A673 (cell line): ENCODE data around the gene MSH2. TPM values are rescaled to one million over a fixed set of nuclear protein-coding genes. Genes with fewer than 3 reads are reported as not detected.

Experiments
- BruUV-seq: library from RNA; stranded (reverse); fragments of 400-500 nt; replicated peaks from 2 replicates; lab custom pipeline; 2021; lab: Mats Ljungman, UMichigan
- CTCF ChIA-PET: fragments of 300-600 bp; sonication (Branson Sonifier 250); formaldehyde crosslinking; loops from one replicate; lab custom pipeline; 2022; ENCODE audit warnings: antibody characterized with exemption; lab: Charles Lee
- POLR2A ChIA-PET: fragments of 300-600 bp; sonication (Branson Sonifier 250); formaldehyde crosslinking; loops from one replicate; lab custom pipeline; 2022; ENCODE audit warnings: antibody characterized with exemption; ENCODE audit not compliant: low non-redundant PET; lab: Charles Lee
- DNase-seq: peaks from one replicate; pipeline ENCODE4 v3.0.0-alpha.2; 2015; ENCODE audit warnings: low spot score
- H3K27ac ChIP-seq: fragments of 200-600 bp; sonication (generic); 2 replicates; pipeline ENCODE4 v1.5.1; 2016; ENCODE audit warnings: mixed run types, low read depth, mild to moderate bottlenecking, mixed read lengths, antibody characterized with exemption, low read length; ENCODE audit not compliant: poor library complexity, severe bottlenecking
- H3K27me3 ChIP-seq: fragments of 200-600 bp; sonication (generic); replicated peaks from 2 replicates; pipeline ENCODE4 v1.6.1; 2017; ENCODE audit warnings: mixed run types, low read depth, mild to moderate bottlenecking, mixed read lengths, antibody characterized with exemption, low read length; ENCODE audit not compliant: insufficient read depth, poor library complexity
- H3K36me3 ChIP-seq: fragments of 200-600 bp; sonication (generic); 2 replicates; pipeline ENCODE4 v1.6.1; 2016; ENCODE audit warnings: mixed run types, mild to moderate bottlenecking, mixed read lengths, antibody characterized with exemption, low read length; ENCODE audit not compliant: insufficient read depth, poor library complexity, severe bottlenecking
- H3K4me1 ChIP-seq: fragments of 200-600 bp; sonication (generic); 2 replicates; pipeline ENCODE4 v1.6.1; 2017; ENCODE audit warnings: mixed run types, mild to moderate bottlenecking, mixed read lengths, antibody characterized with exemption, low read length; ENCODE audit not compliant: insufficient read depth, poor library complexity, severe bottlenecking
- H3K4me3 ChIP-seq: fragments of 200-600 bp; sonication (generic); 2 replicates; pipeline ENCODE4 v1.5.1; 2016; ENCODE audit warnings: low read depth, mixed run types, mild to moderate bottlenecking, mixed read lengths, low read length; ENCODE audit not compliant: poor library complexity, severe bottlenecking
- H3K9me3 ChIP-seq: fragments of 200-600 bp; sonication (generic); 2 replicates; pipeline ENCODE4 v1.6.1; 2016; ENCODE audit warnings: mixed run types, low read depth, mild to moderate bottlenecking, mixed read lengths, antibody characterized with exemption, low read length; ENCODE audit not compliant: poor library complexity, severe bottlenecking
- EZH2 ChIP-seq: fragments of 200-600 bp; sonication (generic); IDR thresholded peaks from 2 replicates; pipeline ENCODE4 v1.6.1; 2017; ENCODE audit warnings: borderline replicate concordance, low read depth, mild to moderate bottlenecking, mixed read lengths, antibody characterized with exemption, low read length; ENCODE audit not compliant: poor library complexity, severe bottlenecking
- intact Hi-C: fragments of 100-400 bp; cut with micrococcal nuclease; formaldehyde crosslinking; loops from one replicate; pipeline ENCODE4 v1.10.0; 2022; ENCODE audit not compliant: unreplicated experiment
- total RNA-seq: library from RNA; stranded (reverse); gene quantifications from 2 replicates; pipeline ENCODE4 v1.2.3, GENCODE V29; 2021
- TF ChIP-seq, protein P1 (sequence below): fragments of 300-800, 200-600 bp; sonication (generic); conservative IDR thresholded peaks from 2 replicates; pipeline ENCODE4 v1.5.1; 2017; ENCODE audit warnings: low read depth, mild to moderate bottlenecking, antibody characterized with exemption, low read length, moderate library complexity, mixed read lengths

Gene MSH2
- total RNA-seq, 1 experiment from 2014 or later = 83.7 TPM

DNA sequence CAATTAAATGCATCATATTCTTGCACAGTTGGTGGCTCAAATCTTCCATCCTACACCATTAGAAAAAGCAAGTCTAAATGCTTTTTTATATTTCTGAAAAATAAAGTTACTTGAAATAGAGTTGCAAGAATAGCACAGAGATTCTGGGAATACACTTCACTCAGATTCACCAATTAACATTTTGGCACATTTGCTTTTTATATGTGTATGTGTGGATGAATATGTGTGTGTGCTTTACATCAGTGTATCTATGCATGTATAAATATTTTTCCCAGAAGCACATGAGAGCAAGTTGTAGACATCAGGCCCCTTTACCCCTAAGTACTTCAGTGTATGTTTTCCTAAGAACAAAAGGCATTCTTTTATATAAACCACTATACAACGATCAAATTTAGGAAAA lies 27.6 kb upstream of the MSH2 start:
- no peak for TF ChIP-seq EZH2
- TF ChIP-seq, protein P1, sequence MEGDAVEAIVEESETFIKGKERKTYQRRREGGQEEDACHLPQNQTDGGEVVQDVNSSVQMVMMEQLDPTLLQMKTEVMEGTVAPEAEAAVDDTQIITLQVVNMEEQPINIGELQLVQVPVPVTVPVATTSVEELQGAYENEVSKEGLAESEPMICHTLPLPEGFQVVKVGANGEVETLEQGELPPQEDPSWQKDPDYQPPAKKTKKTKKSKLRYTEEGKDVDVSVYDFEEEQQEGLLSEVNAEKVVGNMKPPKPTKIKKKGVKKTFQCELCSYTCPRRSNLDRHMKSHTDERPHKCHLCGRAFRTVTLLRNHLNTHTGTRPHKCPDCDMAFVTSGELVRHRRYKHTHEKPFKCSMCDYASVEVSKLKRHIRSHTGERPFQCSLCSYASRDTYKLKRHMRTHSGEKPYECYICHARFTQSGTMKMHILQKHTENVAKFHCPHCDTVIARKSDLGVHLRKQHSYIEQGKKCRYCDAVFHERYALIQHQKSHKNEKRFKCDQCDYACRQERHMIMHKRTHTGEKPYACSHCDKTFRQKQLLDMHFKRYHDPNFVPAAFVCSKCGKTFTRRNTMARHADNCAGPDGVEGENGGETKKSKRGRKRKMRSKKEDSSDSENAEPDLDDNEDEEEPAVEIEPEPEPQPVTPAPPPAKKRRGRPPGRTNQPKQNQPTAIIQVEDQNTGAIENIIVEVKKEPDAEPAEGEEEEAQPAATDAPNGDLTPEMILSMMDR = no peak
- Histone ChIP-seq H3K4me1 (no peaks in the 10 kb centered on the region), H3K4me3 (no peak overlapping the region), H3K36me3 (no peaks in the 10 kb centered on the region), H3K27me3 (no peaks in the 10 kb centered on the region), H3K9me3 (no peaks in the 10 kb centered on the region), H3K27ac (no peak overlapping the region)
- ChIA-PET POLR2A (no interaction called here), CTCF (no interaction called here)
- intact Hi-C loops = no loop called here
- no TSS peak for BruUV-seq
- no peak for DNase-seq

DNA sequence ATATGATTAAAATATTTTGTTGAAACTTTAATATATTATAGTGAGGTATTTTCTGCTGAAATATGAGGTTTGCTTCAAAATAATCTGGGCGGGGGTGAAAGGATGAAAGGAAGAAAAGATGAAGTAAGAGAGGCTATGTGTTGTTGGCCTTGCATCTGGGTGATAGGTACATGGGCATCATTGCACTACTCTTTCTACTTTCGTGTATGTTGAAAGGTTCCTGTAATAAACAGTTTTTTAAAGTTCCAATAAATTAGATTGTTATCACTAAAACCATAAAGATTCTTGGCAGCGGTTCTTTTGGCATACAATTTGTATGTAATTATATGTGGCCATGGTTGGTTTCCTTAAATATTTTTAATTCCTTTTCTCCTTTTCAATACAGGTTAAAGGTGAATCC lies 23.6 kb upstream of the MSH2 start:
- CTCF ChIA-PET = no interaction called here
- no peaks in the 10 kb centered on the region for H3K36me3 ChIP-seq
- no TSS peak for BruUV-seq
- H3K27ac ChIP-seq = no peak overlapping the region
- POLR2A ChIA-PET = no interaction called here
- H3K9me3 ChIP-seq = no peaks in the 10 kb centered on the region
- intact Hi-C loops = no loop called here
- DNase-seq = no peak
- H3K27me3 ChIP-seq = no peaks in the 10 kb centered on the region
- no peaks in the 10 kb centered on the region for H3K4me1 ChIP-seq
- H3K4me3 ChIP-seq = no peak overlapping the region
- no peak for TF ChIP-seq EZH2
- TF ChIP-seq, protein P1 = no peak

DNA sequence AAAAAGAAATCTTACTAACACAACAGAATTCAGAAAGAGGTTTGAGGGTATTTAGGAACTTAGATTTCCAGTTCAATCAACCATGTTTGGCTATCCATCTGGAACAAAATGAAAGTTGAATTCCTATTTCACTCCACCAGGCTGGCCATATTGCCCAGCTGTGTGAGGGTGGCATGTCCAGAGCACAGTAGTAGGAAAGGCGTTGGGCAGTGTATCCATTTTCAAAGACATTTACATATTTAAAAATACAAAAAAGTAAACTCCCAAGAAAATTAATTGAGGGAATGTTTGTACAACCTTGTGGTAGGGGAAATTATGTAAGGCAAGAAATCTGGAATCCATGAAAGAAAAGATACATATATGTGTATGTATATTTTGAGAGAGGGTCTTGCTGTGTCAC lies 21.5 kb upstream of the MSH2 start:
- Histone ChIP-seq H3K9me3 (no peaks in the 10 kb centered on the region), H3K4me3 (no peak overlapping the region), H3K27me3 (no peaks in the 10 kb centered on the region), H3K27ac (no peak overlapping the region), H3K4me1 (no peaks in the 10 kb centered on the region), H3K36me3 (no peaks in the 10 kb centered on the region)
- CTCF ChIA-PET = no interaction called here
- intact Hi-C loops = no loop called here
- no peak for TF ChIP-seq EZH2
- TF ChIP-seq, protein P1 = no peak
- no peak for DNase-seq
- BruUV-seq = no TSS peak
- POLR2A ChIA-PET = no interaction called here
